ENCODE results near the gene EMCN. TPM values are rescaled to one million over a fixed set of nuclear protein-coding genes. Genes with fewer than 3 reads are reported as not detected.

EMCN gene
- total RNA-seq, 1 donor from 2014 or later, result not detected

DNA sequence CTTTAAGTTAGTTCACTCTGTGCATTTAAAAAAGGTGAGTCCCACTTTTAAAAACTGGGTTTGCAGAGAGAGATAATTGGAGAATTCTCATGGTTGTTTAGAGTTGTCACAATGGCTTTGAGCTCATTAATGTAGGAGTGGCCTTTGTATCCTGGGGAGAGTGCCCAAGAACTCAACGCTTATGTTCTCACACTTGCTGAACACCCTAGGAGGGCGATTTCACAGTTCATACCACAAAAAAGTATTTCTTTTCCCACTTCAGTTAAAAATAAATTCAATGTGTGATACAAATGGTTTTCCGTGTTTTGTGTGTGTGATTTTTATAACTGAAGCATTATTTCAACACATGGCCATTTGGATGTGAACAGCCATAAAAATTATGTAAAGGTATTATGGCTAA, 8.4 kb downstream of the EMCN start:
- Mint-ChIP-seq H3K4me3 (ENCODE audit: unreplicated experiment) (no peak overlapping the region), H3K4me1 (ENCODE audit: low read depth) (peaks cover 20% of the 10 kb centered on the region), H3K36me3 (ENCODE audit: low read depth) (no peaks in the 10 kb centered on the region), H3K27me3 (ENCODE audit: low read depth) (no peaks in the 10 kb centered on the region), H3K27ac (ENCODE audit: unreplicated experiment) (no peak overlapping the region), H3K9me3 (ENCODE audit: low read depth) (no peaks in the 10 kb centered on the region)
- no peak for DNase-seq (ENCODE audit: low spot score)
- TF ChIP-seq, protein P1, sequence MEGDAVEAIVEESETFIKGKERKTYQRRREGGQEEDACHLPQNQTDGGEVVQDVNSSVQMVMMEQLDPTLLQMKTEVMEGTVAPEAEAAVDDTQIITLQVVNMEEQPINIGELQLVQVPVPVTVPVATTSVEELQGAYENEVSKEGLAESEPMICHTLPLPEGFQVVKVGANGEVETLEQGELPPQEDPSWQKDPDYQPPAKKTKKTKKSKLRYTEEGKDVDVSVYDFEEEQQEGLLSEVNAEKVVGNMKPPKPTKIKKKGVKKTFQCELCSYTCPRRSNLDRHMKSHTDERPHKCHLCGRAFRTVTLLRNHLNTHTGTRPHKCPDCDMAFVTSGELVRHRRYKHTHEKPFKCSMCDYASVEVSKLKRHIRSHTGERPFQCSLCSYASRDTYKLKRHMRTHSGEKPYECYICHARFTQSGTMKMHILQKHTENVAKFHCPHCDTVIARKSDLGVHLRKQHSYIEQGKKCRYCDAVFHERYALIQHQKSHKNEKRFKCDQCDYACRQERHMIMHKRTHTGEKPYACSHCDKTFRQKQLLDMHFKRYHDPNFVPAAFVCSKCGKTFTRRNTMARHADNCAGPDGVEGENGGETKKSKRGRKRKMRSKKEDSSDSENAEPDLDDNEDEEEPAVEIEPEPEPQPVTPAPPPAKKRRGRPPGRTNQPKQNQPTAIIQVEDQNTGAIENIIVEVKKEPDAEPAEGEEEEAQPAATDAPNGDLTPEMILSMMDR (IDR thresholded peaks at IDR 0.05), result no peak

DNA sequence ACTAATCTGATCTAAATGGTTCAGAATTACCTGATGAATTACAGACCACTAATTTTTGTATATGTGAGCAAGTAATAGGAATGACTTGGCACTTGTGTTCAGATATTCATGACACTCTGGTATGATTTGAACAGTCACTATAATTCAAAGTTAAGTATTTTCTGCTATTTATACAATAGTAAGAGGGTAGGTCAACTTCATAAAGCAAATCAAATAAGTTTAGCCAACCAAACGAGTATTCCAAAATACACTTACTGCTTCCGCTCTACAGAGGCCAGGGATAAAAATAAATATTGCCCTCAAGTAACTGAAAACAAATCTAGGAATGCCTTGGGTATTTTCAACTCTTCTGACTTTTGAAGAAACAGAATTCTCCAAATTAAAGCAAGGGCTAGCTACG, 9.1 kb downstream of the EMCN start:
- Mint-ChIP-seq H3K4me1 (ENCODE audit: low read depth) (peaks cover 20% of the 10 kb centered on the region), H3K36me3 (ENCODE audit: low read depth) (no peaks in the 10 kb centered on the region), H3K27me3 (ENCODE audit: low read depth) (no peaks in the 10 kb centered on the region), H3K4me3 (ENCODE audit: unreplicated experiment) (no peak overlapping the region), H3K27ac (ENCODE audit: unreplicated experiment) (no peak overlapping the region), H3K9me3 (ENCODE audit: low read depth) (no peaks in the 10 kb centered on the region)
- TF ChIP-seq, protein P1 (IDR thresholded peaks at IDR 0.05), result no peak
- DNase-seq (ENCODE audit: low spot score), result no peak

DNA sequence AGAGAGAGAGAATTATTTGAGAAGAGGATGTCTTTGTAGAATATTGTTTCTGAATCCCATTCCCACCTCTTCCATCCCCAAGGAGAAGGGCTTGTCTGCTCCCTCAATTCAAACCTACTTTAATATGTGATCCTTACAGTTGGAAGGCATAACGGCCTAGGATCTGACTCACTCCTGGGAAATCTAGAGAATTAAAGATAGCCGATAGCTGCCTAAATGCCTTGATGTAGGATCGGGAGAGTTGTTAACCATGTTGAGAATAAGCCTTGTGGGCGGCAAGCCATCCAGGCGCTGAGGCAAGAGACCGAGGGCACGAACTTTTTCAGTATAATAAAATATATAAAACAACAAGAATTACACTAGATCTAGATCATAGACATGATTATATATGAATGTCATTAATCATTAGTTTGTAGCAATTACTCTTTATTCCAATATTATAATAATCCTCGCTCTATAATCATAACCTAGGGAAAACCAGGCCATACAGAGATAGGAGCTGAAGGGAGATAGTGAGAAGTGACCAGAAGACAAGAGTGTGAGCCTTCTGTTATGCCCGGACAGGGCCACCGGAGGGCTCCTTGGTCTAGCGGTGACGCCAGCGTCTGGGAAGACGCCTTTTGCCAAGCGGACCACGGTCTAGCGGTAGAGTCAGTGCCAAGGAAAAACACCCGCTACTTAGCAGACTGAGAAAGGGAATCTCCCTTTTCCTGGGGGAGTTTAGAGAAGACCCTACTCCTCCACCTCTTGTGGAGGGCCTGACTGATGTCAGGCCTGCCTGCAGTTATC, 13.5 kb downstream of the EMCN start:
- peaks cover 3% of the 10 kb centered on the region for H3K4me1 Mint-ChIP-seq (ENCODE audit: low read depth)
- no peaks in the 10 kb centered on the region for H3K36me3 Mint-ChIP-seq (ENCODE audit: low read depth)
- DNase-seq (ENCODE audit: low spot score), result no peak
- H3K27ac Mint-ChIP-seq (ENCODE audit: unreplicated experiment), result no peak overlapping the region
- H3K27me3 Mint-ChIP-seq (ENCODE audit: low read depth), result no peaks in the 10 kb centered on the region
- TF ChIP-seq, protein P1 (IDR thresholded peaks at IDR 0.05), result peak; percentile 47
- H3K9me3 Mint-ChIP-seq (ENCODE audit: low read depth), result no peaks in the 10 kb centered on the region
- no peak overlapping the region for H3K4me3 Mint-ChIP-seq (ENCODE audit: unreplicated experiment)

GRCh38 chr4:100497791-100498190, 20.0 kb downstream of the EMCN start:
- H3K9me3 Mint-ChIP-seq (ENCODE audit: low read depth), result peaks cover 2% of the 10 kb centered on the region
- H3K4me3 Mint-ChIP-seq (ENCODE audit: unreplicated experiment), result no peak overlapping the region
- TF ChIP-seq, protein P1 (IDR thresholded peaks at IDR 0.05), result no peak

DNA sequence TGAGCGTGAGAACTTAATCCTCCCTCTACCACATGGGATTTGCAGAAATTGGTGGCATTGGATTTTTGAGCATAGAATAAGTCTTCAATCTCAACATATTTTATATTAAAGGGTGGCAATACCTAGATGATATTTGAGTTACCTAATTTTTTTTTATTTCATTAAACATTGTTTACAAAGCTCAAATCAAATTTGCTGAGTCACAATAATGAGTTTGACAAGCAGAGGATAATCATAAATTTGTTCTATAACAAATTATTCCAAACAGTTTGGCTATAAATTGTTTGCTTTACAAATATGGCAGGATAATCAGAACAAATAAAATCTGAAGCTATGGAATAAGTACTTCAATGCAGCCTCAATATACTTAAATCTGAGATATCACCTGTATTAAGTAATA, 22.7 kb downstream of the EMCN start:
- DNase-seq (ENCODE audit: low spot score), result no peak
- Mint-ChIP-seq H3K4me3 (ENCODE audit: unreplicated experiment) (no peak overlapping the region), H3K27me3 (ENCODE audit: low read depth) (no peaks in the 10 kb centered on the region), H3K4me1 (ENCODE audit: low read depth) (peaks cover 10% of the 10 kb centered on the region), H3K36me3 (ENCODE audit: low read depth) (peaks cover 4% of the 10 kb centered on the region), H3K27ac (ENCODE audit: unreplicated experiment) (no peak overlapping the region), H3K9me3 (ENCODE audit: low read depth) (peaks cover 10% of the 10 kb centered on the region)
- TF ChIP-seq, protein P1 (IDR thresholded peaks at IDR 0.05), result no peak

More at GRCh38 chr4:100497791-100498190, 20.0 kb downstream of the EMCN start:
- H3K4me1 Mint-ChIP-seq (ENCODE audit: low read depth), result peaks cover 10% of the 10 kb centered on the region
- DNase-seq (ENCODE audit: low spot score), result no peak
- H3K27ac Mint-ChIP-seq (ENCODE audit: unreplicated experiment), result no peak overlapping the region
- H3K36me3 Mint-ChIP-seq (ENCODE audit: low read depth), result no peaks in the 10 kb centered on the region
- no peaks in the 10 kb centered on the region for H3K27me3 Mint-ChIP-seq (ENCODE audit: low read depth)

Measured in chondrocyte (in vitro differentiated cells).